ENCODE results near the gene EPPIN. TPM values are rescaled to one million over a fixed set of nuclear protein-coding genes. Genes with fewer than 3 reads are reported as not detected.

EPPIN gene
- total RNA-seq, 1 donor from 2014 or later, result not detected

GRCh38 chr20:45545351-45545750 is 1.9 kb downstream of the EPPIN start:
- H3K9me3 Mint-ChIP-seq (ENCODE audit: unreplicated experiment), result no peaks in the 10 kb centered on the region
- no peaks in the 10 kb centered on the region for H3K36me3 Mint-ChIP-seq (ENCODE audit: low read depth, unreplicated experiment)
- no peaks in the 10 kb centered on the region for H3K4me1 Mint-ChIP-seq (ENCODE audit: unreplicated experiment)
- H3K27ac Mint-ChIP-seq (ENCODE audit: unreplicated experiment), result no peak overlapping the region
- TF ChIP-seq CTCF (IDR thresholded peaks at IDR 0.05; ENCODE audit: unreplicated experiment), result no peak
- H3K4me3 Mint-ChIP-seq (ENCODE audit: unreplicated experiment), result no peak overlapping the region
- peaks cover 4% of the 10 kb centered on the region for H3K27me3 Mint-ChIP-seq (ENCODE audit: unreplicated experiment)
- no peak for DNase-seq (ENCODE audit: low spot score)

- H3K4me1 Mint-ChIP-seq (ENCODE audit: unreplicated experiment), result no peaks in the 10 kb centered on the region
- DNase-seq (ENCODE audit: low spot score), result no peak
- H3K4me3 Mint-ChIP-seq (ENCODE audit: unreplicated experiment), result no peak within 1 kb of the TSS
- H3K27ac Mint-ChIP-seq (ENCODE audit: unreplicated experiment), result no peak within 1 kb of the TSS
- H3K36me3 Mint-ChIP-seq (ENCODE audit: low read depth, unreplicated experiment), result no peaks in the 10 kb centered on the region
- peaks cover 2% of the 10 kb centered on the region for H3K27me3 Mint-ChIP-seq (ENCODE audit: unreplicated experiment)
- TF ChIP-seq CTCF (IDR thresholded peaks at IDR 0.05; ENCODE audit: unreplicated experiment), result no peak
- H3K9me3 Mint-ChIP-seq (ENCODE audit: unreplicated experiment), result no peaks in the 10 kb centered on the region
Measured at GRCh38 chr20:45539382-45539781, 7.8 kb downstream of the EPPIN start, which contains the start of gene WFDC6. WFDC6 (minus strand) TSS chr20:45539482; CDS start chr20:45539407, 75 bp downstream.

- H3K4me1 Mint-ChIP-seq (ENCODE audit: unreplicated experiment), result no peaks in the 10 kb centered on the region
- DNase-seq (ENCODE audit: low spot score), result no peak
- H3K27me3 Mint-ChIP-seq (ENCODE audit: unreplicated experiment), result no peaks in the 10 kb centered on the region
- H3K36me3 Mint-ChIP-seq (ENCODE audit: low read depth, unreplicated experiment), result no peaks in the 10 kb centered on the region
- no peaks in the 10 kb centered on the region for H3K9me3 Mint-ChIP-seq (ENCODE audit: unreplicated experiment)
- no peak for TF ChIP-seq CTCF (IDR thresholded peaks at IDR 0.05; ENCODE audit: unreplicated experiment)
- H3K27ac Mint-ChIP-seq (ENCODE audit: unreplicated experiment), result no peak overlapping the region
- no peak overlapping the region for H3K4me3 Mint-ChIP-seq (ENCODE audit: unreplicated experiment)
Measured at GRCh38 chr20:45538209-45538799, 8.9 kb downstream of the EPPIN start.

GRCh38 chr20:45527294-45527693 is 19.9 kb downstream of the EPPIN start:
- Mint-ChIP-seq H3K36me3 (ENCODE audit: low read depth, unreplicated experiment) (no peaks in the 10 kb centered on the region), H3K27me3 (ENCODE audit: unreplicated experiment) (no peaks in the 10 kb centered on the region), H3K4me1 (ENCODE audit: unreplicated experiment) (no peaks in the 10 kb centered on the region), H3K27ac (ENCODE audit: unreplicated experiment) (no peak overlapping the region), H3K9me3 (ENCODE audit: unreplicated experiment) (no peaks in the 10 kb centered on the region), H3K4me3 (ENCODE audit: unreplicated experiment) (no peak overlapping the region)
- TF ChIP-seq CTCF (IDR thresholded peaks at IDR 0.05; ENCODE audit: unreplicated experiment), result no peak
- DNase-seq (ENCODE audit: low spot score), result no peak

- Mint-ChIP-seq H3K36me3 (ENCODE audit: low read depth, unreplicated experiment) (no peaks in the 10 kb centered on the region), H3K4me3 (ENCODE audit: unreplicated experiment) (no peak overlapping the region), H3K4me1 (ENCODE audit: unreplicated experiment) (no peaks in the 10 kb centered on the region), H3K27me3 (ENCODE audit: unreplicated experiment) (no peaks in the 10 kb centered on the region), H3K9me3 (ENCODE audit: unreplicated experiment) (no peaks in the 10 kb centered on the region), H3K27ac (ENCODE audit: unreplicated experiment) (no peak overlapping the region)
- no peak for TF ChIP-seq CTCF (IDR thresholded peaks at IDR 0.05; ENCODE audit: unreplicated experiment)
- no peak for DNase-seq (ENCODE audit: low spot score)
Measured at GRCh38 chr20:45523821-45524220, 23.4 kb downstream of the EPPIN start.
